OCI-LY7 (cell line): ENCODE data around the gene KCND3.

Source experiments
- EZH2phosphoT487 ChIP-seq: fragments of 200-600 bp; sonication (generic); IDR thresholded peaks from 2 replicates; pipeline ENCODE4 v1.6.1; 2018; ENCODE audit warnings: low read depth, borderline replicate concordance, mild to moderate bottlenecking, mixed run types, antibody characterized with exemption, low read length, moderate library complexity, mixed read lengths
- TF ChIP-seq, protein P1 (sequence below): fragments of 200-600 bp; sonication (generic); conservative IDR thresholded peaks from 2 replicates; pipeline ENCODE4 v1.5.1; 2014; ENCODE audit warnings: mild to moderate bottlenecking, antibody characterized with exemption, low read length, moderate library complexity, mixed read lengths

DNA sequence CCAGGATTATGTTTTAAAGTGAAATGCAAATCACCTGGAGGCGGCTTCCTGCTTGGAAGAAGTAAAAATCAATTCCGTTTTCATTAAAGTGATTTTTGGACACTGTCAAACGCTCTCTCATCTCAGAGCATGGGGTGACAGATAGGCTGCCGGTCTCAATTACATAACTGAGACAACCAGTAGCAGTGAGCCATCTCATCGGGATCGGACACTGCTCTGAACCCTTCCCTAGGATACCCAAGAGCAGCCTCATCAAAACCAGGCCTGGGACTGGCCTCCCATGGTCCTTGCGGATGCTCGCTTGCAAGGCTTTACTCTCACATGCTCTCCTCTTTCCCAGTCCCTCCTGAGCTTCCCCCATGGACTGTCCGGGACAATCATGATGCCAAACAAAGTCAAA, 12.1 kb downstream of the KCND3 start:
- TF ChIP-seq, protein P1, sequence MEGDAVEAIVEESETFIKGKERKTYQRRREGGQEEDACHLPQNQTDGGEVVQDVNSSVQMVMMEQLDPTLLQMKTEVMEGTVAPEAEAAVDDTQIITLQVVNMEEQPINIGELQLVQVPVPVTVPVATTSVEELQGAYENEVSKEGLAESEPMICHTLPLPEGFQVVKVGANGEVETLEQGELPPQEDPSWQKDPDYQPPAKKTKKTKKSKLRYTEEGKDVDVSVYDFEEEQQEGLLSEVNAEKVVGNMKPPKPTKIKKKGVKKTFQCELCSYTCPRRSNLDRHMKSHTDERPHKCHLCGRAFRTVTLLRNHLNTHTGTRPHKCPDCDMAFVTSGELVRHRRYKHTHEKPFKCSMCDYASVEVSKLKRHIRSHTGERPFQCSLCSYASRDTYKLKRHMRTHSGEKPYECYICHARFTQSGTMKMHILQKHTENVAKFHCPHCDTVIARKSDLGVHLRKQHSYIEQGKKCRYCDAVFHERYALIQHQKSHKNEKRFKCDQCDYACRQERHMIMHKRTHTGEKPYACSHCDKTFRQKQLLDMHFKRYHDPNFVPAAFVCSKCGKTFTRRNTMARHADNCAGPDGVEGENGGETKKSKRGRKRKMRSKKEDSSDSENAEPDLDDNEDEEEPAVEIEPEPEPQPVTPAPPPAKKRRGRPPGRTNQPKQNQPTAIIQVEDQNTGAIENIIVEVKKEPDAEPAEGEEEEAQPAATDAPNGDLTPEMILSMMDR = no peak
- no peak for TF ChIP-seq EZH2phosphoT487
